TTC549 (cell line): ENCODE results near the gene GLB1L.
"Not testable (repeated sequence)": the region's sequence is repeated elsewhere in the genome, so short reads cannot be mapped to it uniquely, and the experiment has no call there.

Source experiments
- FAIRE-seq: peaks from 2 replicates; lab custom pipeline; 2012; peaks lifted over from hg19 to GRCh38; lab: Jason Lieb, UNC

Gene GLB1L

GRCh38 chr2:219280651-219281050 is 35.4 kb upstream of the GLB1L start:
- no peak for FAIRE-seq

GRCh38 chr2:219279916-219280516 is 34.8 kb upstream of the GLB1L start:
- FAIRE-seq, result no peak

DNA sequence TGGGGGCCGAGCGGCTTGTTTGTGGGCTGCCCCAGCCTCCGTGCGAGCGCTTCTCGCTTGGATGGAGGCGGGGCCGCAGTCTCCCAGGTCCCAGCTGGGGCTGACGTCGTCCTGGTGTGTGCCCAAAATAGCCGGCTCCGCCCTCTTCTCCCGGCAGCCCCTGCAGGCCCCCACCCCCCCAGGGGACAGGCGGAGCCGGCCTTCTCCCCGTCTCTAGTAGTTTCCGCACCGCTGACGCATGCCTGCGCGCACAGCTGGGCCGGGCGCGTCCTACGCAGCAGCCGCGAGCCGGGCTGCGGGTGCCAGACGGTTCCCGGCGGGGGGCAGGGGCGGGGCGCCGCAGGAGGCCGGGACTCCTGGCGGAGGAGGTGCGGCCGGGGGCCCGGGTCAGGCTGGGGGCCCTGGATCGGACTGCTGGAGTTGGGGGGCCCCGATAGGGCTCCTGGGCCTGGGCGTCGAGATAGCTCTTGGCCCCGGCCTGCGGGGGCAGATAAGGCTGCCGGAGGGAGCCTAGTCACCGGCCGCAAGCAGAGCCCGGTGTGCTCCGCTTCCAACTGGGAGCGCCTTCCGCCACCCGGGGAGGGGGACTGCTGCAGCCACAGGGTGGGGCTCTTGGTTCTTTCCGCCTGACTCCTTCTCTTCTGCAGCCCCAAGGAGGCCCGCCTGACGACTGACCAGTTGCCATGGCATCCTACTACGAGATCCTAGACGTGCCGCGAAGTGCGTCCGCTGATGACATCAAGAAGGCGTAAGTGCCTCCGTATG is 34.1 kb upstream of the GLB1L start, which contains the start of gene DNAJB2:
Gene DNAJB2, plus strand, starts transcription at position 216 of the 765 bp plus-strand sequence. Its CDS starts 468 bp downstream, at position 684.
- FAIRE-seq, result peak; percentile 62

DNA sequence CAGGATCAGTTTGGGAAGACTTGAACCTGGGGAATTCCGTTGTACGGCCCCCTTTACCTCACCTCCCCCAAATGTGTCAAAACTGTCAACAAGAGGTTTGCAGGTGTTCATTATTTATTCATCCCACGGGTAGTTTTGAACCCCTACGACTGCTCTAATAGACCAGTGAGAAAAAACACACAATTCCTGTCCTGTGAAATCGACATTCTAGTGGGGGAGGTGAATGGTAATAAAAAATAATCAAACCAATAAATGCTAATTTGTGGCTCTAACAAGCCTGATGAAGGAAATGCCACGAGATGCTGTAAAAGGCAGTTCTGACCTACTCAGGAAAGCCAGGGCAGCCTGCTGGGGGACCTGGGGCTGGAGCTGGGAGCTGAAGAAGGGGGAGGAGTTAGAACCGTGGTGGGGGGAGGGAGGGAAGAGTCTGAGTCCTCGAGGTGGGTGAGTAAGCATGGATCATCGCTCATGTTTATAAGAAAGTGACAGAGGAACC is 33.5 kb upstream of the GLB1L start:
- FAIRE-seq, result no peak

DNA sequence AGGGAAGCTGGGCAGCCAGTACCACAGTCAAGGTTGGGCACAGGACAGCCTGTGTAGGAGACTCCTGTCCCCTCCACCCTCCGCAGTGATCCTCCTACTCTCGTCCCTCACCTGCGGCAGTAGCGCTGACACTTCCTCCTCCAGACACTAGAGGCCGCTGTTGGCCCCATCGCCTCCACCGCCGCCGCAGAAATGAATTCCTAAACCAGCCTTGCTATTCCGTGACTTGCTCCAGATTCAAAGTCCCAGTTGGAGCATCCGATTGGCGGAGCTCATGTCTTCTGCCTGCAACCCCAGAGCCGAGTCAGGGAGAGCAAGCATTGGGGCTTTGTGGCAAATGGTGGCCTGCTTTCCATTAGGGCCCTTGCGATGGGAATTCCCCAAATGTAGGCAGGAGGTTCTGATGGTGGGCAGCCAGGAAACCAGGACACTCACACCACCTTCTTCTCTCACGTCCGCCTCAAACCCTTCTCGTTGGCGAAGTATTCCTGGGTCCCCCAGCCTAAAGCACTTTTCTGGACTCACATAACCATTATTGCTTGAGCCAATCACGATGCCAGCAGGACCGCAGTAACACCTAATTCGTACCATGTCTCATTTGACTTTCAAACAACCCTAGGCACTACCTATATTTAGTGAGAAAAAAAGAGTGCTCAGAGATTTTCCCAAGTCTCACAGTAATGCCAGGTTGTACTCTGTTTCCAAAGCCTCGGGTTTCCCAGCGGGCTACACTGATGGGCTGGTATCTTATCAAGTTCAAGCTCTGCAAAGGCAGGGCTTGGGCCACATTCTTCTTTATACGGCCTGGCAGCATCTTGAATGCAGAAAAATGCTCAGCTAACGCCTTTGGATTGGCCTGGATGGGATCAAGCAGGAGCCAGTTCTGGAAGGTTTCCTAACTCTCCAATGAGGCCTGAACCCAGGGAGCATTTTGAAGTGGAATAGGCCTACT is 32.7 kb upstream of the GLB1L start:
- FAIRE-seq, result peak; percentile 56

GRCh38 chr2:219274361-219274921 is 29.2 kb upstream of the GLB1L start:
- no peak for FAIRE-seq

GRCh38 chr2:219273937-219274336 is 28.7 kb upstream of the GLB1L start:
- no peak for FAIRE-seq

DNA sequence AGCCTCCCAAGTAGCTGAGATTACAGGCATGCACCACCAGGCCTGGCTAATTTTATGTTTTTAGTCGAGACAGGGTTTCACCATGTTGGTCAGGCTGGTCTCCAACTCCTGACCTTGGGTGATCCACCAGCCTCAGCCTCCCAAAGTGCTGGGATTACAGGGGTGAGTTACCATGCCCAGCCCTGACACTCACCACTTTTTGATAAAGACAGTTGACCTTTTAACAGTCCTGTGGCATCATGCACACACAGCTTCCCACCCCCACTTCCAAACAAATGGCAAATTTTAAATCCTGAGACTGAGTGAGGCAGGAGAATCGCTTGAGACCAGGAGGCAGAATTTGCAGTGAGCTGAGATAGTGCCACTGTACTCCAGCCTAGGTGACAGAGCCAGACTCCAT is 27.8 kb upstream of the GLB1L start:
- FAIRE-seq, result no peak

DNA sequence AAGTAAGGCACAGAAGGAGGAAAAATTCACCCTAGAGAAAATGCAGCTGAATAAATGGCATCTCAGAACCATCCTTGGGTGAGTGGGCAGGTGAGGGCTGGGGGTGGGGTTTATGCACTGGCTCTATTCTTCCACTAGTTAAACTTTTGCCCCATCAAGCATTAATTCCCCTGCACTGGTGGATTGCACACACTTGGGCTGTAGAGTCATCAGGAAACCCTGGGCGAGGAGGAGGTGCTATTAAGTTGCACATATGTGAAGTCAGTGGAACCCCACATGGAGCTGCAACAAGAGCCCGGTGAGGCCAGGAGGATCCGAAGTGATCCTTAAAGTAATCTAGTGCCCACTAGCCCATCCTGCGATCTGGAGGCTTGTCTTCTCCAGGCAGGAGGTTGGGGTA is 27.1 kb upstream of the GLB1L start:
- FAIRE-seq, result no peak

DNA sequence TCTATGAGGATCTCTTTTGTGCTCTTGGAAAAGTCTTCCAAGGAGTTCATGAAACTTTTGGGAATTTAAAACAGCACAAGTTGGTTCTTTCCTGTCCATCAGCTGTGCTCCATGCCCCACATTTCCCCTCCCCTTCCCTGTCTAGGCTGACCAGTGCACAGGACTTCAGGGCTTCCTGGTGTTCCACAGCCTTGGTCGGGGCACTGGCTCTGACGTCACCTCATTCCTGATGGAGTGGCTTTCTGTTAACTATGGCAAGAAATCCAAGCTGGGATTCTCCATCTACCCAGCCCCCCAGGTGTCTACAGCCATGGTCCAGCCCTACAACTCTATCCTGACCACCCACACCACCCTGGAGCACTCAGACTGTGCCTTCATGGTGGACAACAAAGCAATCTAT is 25.8 kb upstream of the GLB1L start:
- no peak for FAIRE-seq

DNA sequence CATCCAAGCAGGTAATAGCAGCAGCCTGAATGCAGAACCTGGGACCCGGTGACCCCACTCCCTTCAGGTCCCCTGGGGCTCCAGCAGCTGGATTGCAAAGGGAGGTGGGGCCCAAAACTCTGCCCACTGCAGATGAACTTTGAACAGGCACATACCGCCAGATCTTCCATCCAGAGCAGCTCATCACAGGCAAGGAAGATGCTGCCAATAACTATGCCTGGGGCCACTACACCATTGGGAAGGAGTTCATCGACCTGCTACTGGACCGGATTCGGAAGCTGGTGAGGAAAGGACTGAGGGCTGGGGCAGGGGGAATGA is 24.8 kb upstream of the GLB1L start:
- FAIRE-seq, result no peak

GRCh38 chr2:219269362-219270054 is 24.3 kb upstream of the GLB1L start:
- FAIRE-seq, result no peak

GRCh38 chr2:219268294-219268693 is 23.1 kb upstream of the GLB1L start:
- no peak for FAIRE-seq

GRCh38 chr2:219266886-219267285 is 21.6 kb upstream of the GLB1L start:
- no peak for FAIRE-seq

DNA sequence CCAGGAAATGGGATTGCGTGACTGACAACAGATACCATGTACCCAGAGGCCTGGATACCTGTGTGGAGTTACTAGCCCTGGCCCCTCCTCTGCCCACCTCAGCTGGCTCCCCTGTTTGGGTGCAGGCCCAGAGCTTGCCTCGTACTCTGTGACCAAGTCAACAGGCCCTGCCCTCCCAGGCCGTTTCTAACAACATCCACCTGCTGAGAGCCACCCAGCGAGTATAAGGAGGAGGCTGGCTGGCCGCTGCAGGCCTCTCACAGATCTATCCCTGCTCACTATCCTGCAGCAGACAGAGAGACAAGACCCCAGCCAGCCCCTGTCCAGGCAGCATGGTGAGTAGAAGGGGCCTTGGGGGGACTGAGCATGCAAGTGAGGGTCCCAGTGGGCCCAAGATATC is 21.0 kb upstream of the GLB1L start:
- no peak for FAIRE-seq

DNA sequence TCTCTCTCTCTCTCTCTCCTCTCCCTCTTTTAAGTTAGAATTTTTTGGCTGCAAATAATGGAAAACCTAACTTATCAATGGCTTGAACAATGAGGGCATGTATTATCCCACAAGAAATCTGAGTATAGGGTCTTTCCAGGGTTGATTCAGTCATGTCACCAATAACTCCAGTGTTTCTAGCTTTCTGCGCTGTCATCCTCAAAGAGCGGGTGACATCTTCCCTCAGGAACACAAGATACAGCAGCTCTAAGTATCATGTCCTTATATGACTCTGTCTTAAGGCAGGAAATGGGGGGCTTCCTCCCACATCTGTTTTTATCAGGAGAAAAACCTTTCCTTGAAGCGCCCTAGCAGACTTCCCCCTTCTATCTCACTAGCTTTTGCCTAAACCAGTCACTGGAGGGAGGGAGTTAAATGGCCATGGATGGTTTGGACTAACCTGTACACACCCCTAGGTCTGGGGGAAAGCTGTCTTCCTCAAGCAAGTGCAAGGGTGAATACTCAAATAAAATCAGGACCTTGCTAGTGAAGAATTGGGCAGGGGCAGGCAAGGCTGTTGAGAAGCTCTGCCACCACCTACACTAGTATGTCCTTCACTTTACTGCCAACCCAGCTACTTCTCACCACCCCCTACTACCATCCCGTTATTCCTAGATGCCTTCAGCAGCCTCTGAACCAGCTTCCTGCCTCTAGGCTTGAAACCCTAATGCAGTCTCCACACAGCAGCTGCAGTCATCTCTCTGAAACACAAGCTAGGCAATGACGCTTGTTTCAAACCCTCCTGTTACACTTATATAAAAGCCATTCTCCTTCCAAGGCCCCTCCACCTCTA is 16.0 kb upstream of the GLB1L start:
- FAIRE-seq, result no peak

- FAIRE-seq, result not testable (repeated sequence)
These were observed 13.7 kb upstream of the GLB1L start for GRCh38 chr2:219258942-219259341.

- FAIRE-seq, result no peak
These were observed 9.5 kb upstream of the GLB1L start for GRCh38 chr2:219254590-219255201.

DNA sequence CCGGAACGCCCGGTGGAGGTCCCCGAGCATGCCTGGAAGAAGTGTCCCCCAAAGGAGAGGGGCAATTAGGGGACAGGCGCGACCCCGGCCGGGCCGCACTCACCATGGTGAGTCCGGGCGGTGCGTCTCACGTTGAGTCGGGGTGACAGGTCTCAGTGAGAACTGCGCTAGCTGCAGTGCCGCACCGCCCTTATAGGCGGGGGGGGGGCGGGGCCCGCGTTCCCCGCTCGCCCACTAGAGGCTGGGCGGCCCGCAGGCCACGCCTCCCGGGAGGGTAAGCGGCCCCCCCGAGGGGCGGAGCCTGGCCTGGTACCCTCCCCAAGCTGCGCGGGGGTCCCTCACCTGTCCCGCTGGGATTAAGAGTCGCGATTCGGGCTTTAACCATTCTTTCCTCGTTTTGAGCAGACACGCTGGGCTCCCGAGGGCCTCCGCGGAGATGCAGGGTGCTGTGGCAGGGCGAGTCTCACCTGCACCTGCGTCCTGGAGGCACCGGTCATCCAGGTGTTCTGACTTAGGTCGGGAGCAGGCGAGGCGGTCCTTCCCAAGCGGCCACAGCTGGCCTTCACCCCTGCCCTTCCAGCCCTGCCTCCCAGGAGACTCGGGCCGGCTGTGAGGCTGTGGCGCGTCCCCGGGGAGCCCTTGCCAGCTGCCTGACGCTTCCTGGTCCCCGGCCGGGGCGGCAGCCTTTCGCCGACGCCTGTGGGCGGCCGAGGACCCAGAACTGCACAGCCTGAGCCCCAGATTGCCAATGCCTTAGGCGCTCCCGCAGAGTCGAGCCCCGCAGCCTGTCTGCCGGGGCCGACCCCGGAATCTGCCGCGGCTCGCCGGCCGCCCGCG is 8.7 kb upstream of the GLB1L start, which contains the start of gene TUBA4A:
Gene TUBA4A, minus strand, starts transcription at position 166 of the 837 bp plus-strand sequence. Its CDS starts 60 bp downstream, at position 106.
- no peak for FAIRE-seq
